Esophagus squamous epithelium (tissue), 4 donors: ENCODE measurements around the gene CTIF.

Experiments used
- POLR2A ChIP-seq, 4 donors: fragments of 450-650 bp; IDR thresholded peaks; one replicate each; pipeline ENCODE4 v1.6.1; 2017; ENCODE audit warnings: antibody characterized with exemption in 4 of 4, mild to moderate bottlenecking in 4 of 4, moderate library complexity in 3 of 4
- TF ChIP-seq, protein P1 (sequence below), 6 experiments: fragments of 450-650 bp in 4 of 6; fragments of 200-600 bp in 2 of 6; sonication (generic) in 2 of 6; IDR thresholded peaks; one replicate each; pipeline ENCODE4 v1.5.1; 2016 to 2019; ENCODE audit warnings: antibody characterized with exemption in 6 of 6, mild to moderate bottlenecking in 4 of 6, moderate library complexity in 4 of 6

DNA sequence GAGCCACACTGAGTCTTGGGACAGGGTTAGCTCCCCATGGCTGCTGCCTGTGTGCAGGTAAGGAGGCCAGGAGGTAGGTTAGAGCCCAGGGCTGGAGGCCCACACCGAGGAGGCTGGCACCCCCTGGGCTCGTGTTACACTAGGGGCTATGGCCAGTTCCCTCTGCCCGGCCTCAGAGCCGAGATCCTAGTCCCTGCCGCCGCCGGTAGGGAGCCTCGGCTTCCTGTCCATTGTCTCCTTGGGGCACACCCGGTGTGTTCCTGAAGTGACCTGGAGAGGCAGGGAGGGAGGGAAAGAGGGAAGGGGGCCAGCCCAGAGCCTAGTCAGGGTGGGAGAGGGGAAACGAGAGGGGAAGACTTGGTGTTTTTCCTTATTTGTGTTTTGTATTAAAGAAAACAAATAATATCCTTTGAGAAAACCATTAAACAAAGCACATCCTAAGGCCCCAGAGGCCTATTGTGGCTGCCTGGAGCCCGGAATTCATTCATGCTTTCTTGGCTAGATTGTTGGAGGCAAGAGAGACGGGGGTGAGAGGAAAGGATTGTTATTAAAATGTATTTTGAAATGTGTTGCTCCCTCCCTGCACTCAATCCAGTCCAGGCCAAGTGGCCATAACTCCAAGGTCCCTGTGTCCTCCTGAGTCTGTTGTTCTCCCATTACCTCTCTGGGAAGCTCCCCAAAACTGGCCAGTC, 170.7 kb downstream of the CTIF start:
- TF ChIP-seq, protein P1, sequence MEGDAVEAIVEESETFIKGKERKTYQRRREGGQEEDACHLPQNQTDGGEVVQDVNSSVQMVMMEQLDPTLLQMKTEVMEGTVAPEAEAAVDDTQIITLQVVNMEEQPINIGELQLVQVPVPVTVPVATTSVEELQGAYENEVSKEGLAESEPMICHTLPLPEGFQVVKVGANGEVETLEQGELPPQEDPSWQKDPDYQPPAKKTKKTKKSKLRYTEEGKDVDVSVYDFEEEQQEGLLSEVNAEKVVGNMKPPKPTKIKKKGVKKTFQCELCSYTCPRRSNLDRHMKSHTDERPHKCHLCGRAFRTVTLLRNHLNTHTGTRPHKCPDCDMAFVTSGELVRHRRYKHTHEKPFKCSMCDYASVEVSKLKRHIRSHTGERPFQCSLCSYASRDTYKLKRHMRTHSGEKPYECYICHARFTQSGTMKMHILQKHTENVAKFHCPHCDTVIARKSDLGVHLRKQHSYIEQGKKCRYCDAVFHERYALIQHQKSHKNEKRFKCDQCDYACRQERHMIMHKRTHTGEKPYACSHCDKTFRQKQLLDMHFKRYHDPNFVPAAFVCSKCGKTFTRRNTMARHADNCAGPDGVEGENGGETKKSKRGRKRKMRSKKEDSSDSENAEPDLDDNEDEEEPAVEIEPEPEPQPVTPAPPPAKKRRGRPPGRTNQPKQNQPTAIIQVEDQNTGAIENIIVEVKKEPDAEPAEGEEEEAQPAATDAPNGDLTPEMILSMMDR (IDR thresholded peaks at IDR 0.05) = no peak
- no peak for TF ChIP-seq POLR2A (IDR thresholded peaks at IDR 0.05)
